ENCODE measurements around the gene TMEM74B.

TMEM74B gene

GRCh38 chr20:1177680-1178079, 7.1 kb downstream of the TMEM74B start:
- Histone ChIP-seq H3K36me3 (replicated peaks; ENCODE audit: insufficient read depth, low read length) (no peaks in the 10 kb centered on the region), H3K9me2 (replicated peaks; ENCODE audit: insufficient read depth, low read length) (no peaks in the 10 kb centered on the region), H4K20me1 (ENCODE audit: insufficient read depth, low read length) (no peaks in the 10 kb centered on the region), H3K4me3 (ENCODE audit: low read length) (no peak overlapping the region), H3K4me1 (ENCODE audit: low read length) (no peaks in the 10 kb centered on the region), H2AFZ (ENCODE audit: low read length) (no peak overlapping the region), H3K79me2 (ENCODE audit: low read length) (no peaks in the 10 kb centered on the region), H3K27me3 (replicated peaks; ENCODE audit: insufficient read depth, low read length) (no peaks in the 10 kb centered on the region), H3K4me2 (ENCODE audit: low read depth, low read length) (no peak overlapping the region), H3K9ac (ENCODE audit: low read length) (no peak overlapping the region), H3K9me3 (replicated peaks; ENCODE audit: insufficient read depth, low read length) (no peaks in the 10 kb centered on the region), H3F3A (ENCODE audit: insufficient read depth, low read length) (no peaks in the 10 kb centered on the region), H3K27ac (ENCODE audit: low read length) (no peak overlapping the region)
- no peak for TF ChIP-seq EZH2phosphoT487 (IDR thresholded peaks at IDR 0.05; ENCODE audit: low read length)
- TF ChIP-seq CTCF (IDR thresholded peaks at IDR 0.05; ENCODE audit: low read length): no peak
- TF ChIP-seq EZH2 (optimal IDR thresholded peaks at IDR 0.05; ENCODE audit: low read depth, low read length): no peak
- DNase-seq: no peak

GRCh38 chr20:1174787-1175186, 10.0 kb downstream of the TMEM74B start:
- H3K4me3 ChIP-seq (ENCODE audit: low read length): no peak overlapping the region
- no peak for DNase-seq
- no peaks in the 10 kb centered on the region for H3K4me1 ChIP-seq (ENCODE audit: low read length)
- H3K9me2 ChIP-seq (replicated peaks; ENCODE audit: insufficient read depth, low read length): no peaks in the 10 kb centered on the region
- H3F3A ChIP-seq (ENCODE audit: insufficient read depth, low read length): no peaks in the 10 kb centered on the region
- no peaks in the 10 kb centered on the region for H3K27me3 ChIP-seq (replicated peaks; ENCODE audit: insufficient read depth, low read length)
- H3K27ac ChIP-seq (ENCODE audit: low read length): no peak overlapping the region
- TF ChIP-seq CTCF (IDR thresholded peaks at IDR 0.05; ENCODE audit: low read length) (no peak), EZH2 (optimal IDR thresholded peaks at IDR 0.05; ENCODE audit: low read depth, low read length) (no peak), EZH2phosphoT487 (IDR thresholded peaks at IDR 0.05; ENCODE audit: low read length) (no peak)
- H2AFZ ChIP-seq (ENCODE audit: low read length): no peak overlapping the region
- no peaks in the 10 kb centered on the region for H3K36me3 ChIP-seq (replicated peaks; ENCODE audit: insufficient read depth, low read length)
- H3K9ac ChIP-seq (ENCODE audit: low read length): no peak overlapping the region
- H4K20me1 ChIP-seq (ENCODE audit: insufficient read depth, low read length): no peaks in the 10 kb centered on the region
- H3K4me2 ChIP-seq (ENCODE audit: low read depth, low read length): no peak overlapping the region
- no peaks in the 10 kb centered on the region for H3K79me2 ChIP-seq (ENCODE audit: low read length)
- H3K9me3 ChIP-seq (replicated peaks; ENCODE audit: insufficient read depth, low read length): no peaks in the 10 kb centered on the region

- Histone ChIP-seq H2AFZ (ENCODE audit: low read length) (no peak overlapping the region), H3K9me2 (replicated peaks; ENCODE audit: insufficient read depth, low read length) (no peaks in the 10 kb centered on the region), H3K4me1 (ENCODE audit: low read length) (no peaks in the 10 kb centered on the region), H3K27me3 (replicated peaks; ENCODE audit: insufficient read depth, low read length) (no peaks in the 10 kb centered on the region), H3K9ac (ENCODE audit: low read length) (no peak overlapping the region), H4K20me1 (ENCODE audit: insufficient read depth, low read length) (no peaks in the 10 kb centered on the region), H3K4me2 (ENCODE audit: low read depth, low read length) (no peak overlapping the region), H3F3A (ENCODE audit: insufficient read depth, low read length) (no peaks in the 10 kb centered on the region), H3K27ac (ENCODE audit: low read length) (no peak overlapping the region), H3K36me3 (replicated peaks; ENCODE audit: insufficient read depth, low read length) (no peaks in the 10 kb centered on the region), H3K4me3 (ENCODE audit: low read length) (no peak overlapping the region), H3K79me2 (ENCODE audit: low read length) (no peaks in the 10 kb centered on the region), H3K9me3 (replicated peaks; ENCODE audit: insufficient read depth, low read length) (no peaks in the 10 kb centered on the region)
- no peak for TF ChIP-seq EZH2 (optimal IDR thresholded peaks at IDR 0.05; ENCODE audit: low read depth, low read length)
- no peak for DNase-seq
These were observed 11.1 kb downstream of the TMEM74B start for GRCh38 chr20:1173698-1174097.

- H4K20me1 ChIP-seq (ENCODE audit: insufficient read depth, low read length): no peaks in the 10 kb centered on the region
- H3K79me2 ChIP-seq (ENCODE audit: low read length): no peaks in the 10 kb centered on the region
These were observed 13.2 kb downstream of the TMEM74B start for GRCh38 chr20:1171461-1172093.

More at GRCh38 chr20:1171461-1172093, 13.2 kb downstream of the TMEM74B start:
- Histone ChIP-seq H3K4me2 (ENCODE audit: low read depth, low read length) (no peak overlapping the region), H3F3A (ENCODE audit: insufficient read depth, low read length) (no peaks in the 10 kb centered on the region), H3K9ac (ENCODE audit: low read length) (no peak overlapping the region), H3K9me3 (replicated peaks; ENCODE audit: insufficient read depth, low read length) (no peaks in the 10 kb centered on the region), H3K4me1 (ENCODE audit: low read length) (no peaks in the 10 kb centered on the region), H3K36me3 (replicated peaks; ENCODE audit: insufficient read depth, low read length) (no peaks in the 10 kb centered on the region), H3K27me3 (replicated peaks; ENCODE audit: insufficient read depth, low read length) (no peaks in the 10 kb centered on the region), H3K9me2 (replicated peaks; ENCODE audit: insufficient read depth, low read length) (no peaks in the 10 kb centered on the region), H3K4me3 (ENCODE audit: low read length) (no peak overlapping the region), H3K27ac (ENCODE audit: low read length) (no peak overlapping the region), H2AFZ (ENCODE audit: low read length) (no peak overlapping the region)
- peak; percentile 24 for DNase-seq
- TF ChIP-seq CTCF (IDR thresholded peaks at IDR 0.05; ENCODE audit: low read length): no peak
- no peak for TF ChIP-seq EZH2phosphoT487 (IDR thresholded peaks at IDR 0.05; ENCODE audit: low read length)
- TF ChIP-seq EZH2 (optimal IDR thresholded peaks at IDR 0.05; ENCODE audit: low read depth, low read length): no peak

Data from MM.1S (cell line).